Measurements from ENCODE around the gene PRMT1. TPM values are rescaled to one million over a fixed set of nuclear protein-coding genes. Genes with fewer than 3 reads are reported as not detected.

PRMT1 gene
- polyA plus RNA-seq, 3 donors, result 60.1 to 94.4 (median 74.3) TPM

DNA sequence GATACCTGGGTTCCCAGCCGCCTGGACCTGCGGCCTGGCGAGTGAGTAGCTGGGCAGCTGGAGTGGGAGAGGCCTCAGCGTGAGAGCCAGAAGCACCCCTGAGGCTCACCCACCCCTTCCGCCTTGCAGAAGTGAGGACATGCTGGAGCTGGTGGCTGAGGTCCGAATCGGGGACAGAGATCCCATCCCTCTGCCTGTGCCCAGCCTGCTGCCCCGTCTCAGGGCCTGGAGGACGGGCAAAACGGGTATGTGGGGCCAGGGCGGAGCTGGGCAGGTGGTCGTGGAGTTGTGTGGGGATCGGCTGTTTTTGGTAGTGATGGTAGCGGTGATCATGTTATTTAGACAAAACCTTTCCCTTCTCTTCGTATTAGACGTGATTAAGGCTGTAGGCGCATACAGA, 30.5 kb upstream of the PRMT1 start:
- H3K36me3 ChIP-seq (replicated peaks in 1 of 2; ENCODE audit: control insufficient read depth in 1 of 2, insufficient read depth in 2 of 2, low read length in 2 of 2), result peaks cover 51 to 70% of the 10 kb centered on the region in 2 donors
- H3K4me1 Mint-ChIP-seq, result peaks cover 19% of the 10 kb centered on the region
- intact Hi-C loops (cut with micrococcal nuclease), result no loop called here
- no peak overlapping the region for H3K9ac ChIP-seq (ENCODE audit: insufficient read depth, low read length, poor library complexity, severe bottlenecking)
- H3K36me3 Mint-ChIP-seq, result peaks cover 42 to 68% of the 10 kb centered on the region in 2 donors
- no peak overlapping the region for H2AFZ ChIP-seq (ENCODE audit: insufficient read depth, low read depth, low read length, poor library complexity, severe bottlenecking)
- H4K20me1 ChIP-seq (ENCODE audit: insufficient read depth, low read length), result peaks cover 55% of the 10 kb centered on the region
- peaks cover 0 to 2% (median 0%) of the 10 kb centered on the region in 3 donors for H3K27me3 Mint-ChIP-seq (ENCODE audit: low read depth in 3 of 3)
- H3K27me3 ChIP-seq (ENCODE audit: control insufficient read depth in 2 of 2, insufficient read depth in 2 of 2, low read length in 2 of 2), result no peaks in the 10 kb centered on the region
- 100% methylated on average over 16 of the region's 17 CpGs for WGBS (ENCODE audit: insufficient coverage)
- no peak overlapping the region for H3K4me3 Mint-ChIP-seq
- no peak overlapping the region for H3K4me3 ChIP-seq (replicated peaks in 1 of 3; ENCODE audit: low read depth in 2 of 3, low read length in 3 of 3)
- TF ChIP-seq, protein P1, sequence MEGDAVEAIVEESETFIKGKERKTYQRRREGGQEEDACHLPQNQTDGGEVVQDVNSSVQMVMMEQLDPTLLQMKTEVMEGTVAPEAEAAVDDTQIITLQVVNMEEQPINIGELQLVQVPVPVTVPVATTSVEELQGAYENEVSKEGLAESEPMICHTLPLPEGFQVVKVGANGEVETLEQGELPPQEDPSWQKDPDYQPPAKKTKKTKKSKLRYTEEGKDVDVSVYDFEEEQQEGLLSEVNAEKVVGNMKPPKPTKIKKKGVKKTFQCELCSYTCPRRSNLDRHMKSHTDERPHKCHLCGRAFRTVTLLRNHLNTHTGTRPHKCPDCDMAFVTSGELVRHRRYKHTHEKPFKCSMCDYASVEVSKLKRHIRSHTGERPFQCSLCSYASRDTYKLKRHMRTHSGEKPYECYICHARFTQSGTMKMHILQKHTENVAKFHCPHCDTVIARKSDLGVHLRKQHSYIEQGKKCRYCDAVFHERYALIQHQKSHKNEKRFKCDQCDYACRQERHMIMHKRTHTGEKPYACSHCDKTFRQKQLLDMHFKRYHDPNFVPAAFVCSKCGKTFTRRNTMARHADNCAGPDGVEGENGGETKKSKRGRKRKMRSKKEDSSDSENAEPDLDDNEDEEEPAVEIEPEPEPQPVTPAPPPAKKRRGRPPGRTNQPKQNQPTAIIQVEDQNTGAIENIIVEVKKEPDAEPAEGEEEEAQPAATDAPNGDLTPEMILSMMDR (IDR thresholded peaks at IDR 0.05), result no peak
- peaks cover 0 to 2% (median 0%) of the 10 kb centered on the region in 7 donors for H3K9me3 Mint-ChIP-seq
- no peak overlapping the region for H3K4me2 ChIP-seq (replicated peaks; ENCODE audit: extremely low read depth, low read length, poor library complexity, severe bottlenecking)
- peaks cover 13 to 17% of the 10 kb centered on the region in 2 donors for H3K4me1 ChIP-seq (ENCODE audit: control insufficient read depth in 1 of 2, insufficient read depth in 2 of 2, low read length in 2 of 2)
- no peak overlapping the region for H3K27ac ChIP-seq (ENCODE audit: low read depth in 1 of 2, low read length in 2 of 2)
- H3K27ac Mint-ChIP-seq, result peak overlapping the region in 2 of 7 donors; percentile 3 to 69
- no peak for DNase-seq
- no peaks in the 10 kb centered on the region for H3K9me3 ChIP-seq (replicated peaks in 1 of 2; ENCODE audit: control insufficient read depth in 1 of 2, insufficient read depth in 1 of 2, low read length in 2 of 2)
- H3K79me2 ChIP-seq (ENCODE audit: insufficient read depth, low read length), result peaks cover 49% of the 10 kb centered on the region

DNA sequence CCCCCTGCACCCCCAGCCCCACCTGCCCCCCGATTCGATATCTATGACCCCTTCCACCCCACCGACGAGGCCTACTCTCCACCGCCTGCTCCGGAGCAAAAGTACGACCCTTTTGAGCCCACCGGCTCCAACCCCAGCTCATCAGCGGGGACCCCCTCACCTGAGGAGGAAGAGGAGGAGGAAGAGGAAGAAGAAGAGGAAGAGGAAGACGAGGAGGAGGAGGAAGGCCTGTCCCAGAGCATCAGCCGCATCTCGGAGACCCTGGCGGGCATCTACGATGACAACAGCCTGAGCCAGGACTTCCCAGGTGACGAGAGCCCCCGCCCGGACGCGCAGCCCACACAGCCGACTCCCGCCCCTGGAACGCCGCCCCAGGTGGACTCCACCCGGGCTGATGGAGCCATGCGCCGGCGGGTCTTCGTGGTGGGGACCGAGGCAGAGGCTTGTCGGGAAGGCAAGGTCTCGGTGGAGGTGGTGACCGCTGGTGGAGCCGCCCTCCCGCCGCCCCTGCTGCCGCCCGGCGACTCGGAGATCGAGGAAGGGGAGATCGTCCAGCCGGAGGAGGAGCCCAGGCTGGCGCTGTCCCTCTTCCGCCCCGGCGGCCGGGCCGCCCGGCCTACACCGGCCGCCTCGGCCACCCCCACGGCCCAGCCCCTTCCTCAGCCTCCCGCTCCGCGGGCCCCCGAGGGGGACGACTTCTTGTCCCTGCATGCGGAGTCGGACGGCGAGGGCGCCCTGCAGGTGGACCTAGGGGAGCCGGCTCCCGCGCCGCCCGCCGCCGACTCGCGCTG, 25.8 kb upstream of the PRMT1 start:
- no peaks in the 10 kb centered on the region for H3K27me3 ChIP-seq (ENCODE audit: control insufficient read depth in 2 of 2, insufficient read depth in 2 of 2, low read length in 2 of 2)
- peak overlapping the region in 1 of 7 donors; percentile 51 for H3K27ac Mint-ChIP-seq
- peaks cover 12% of the 10 kb centered on the region for H3K79me2 ChIP-seq (ENCODE audit: insufficient read depth, low read length)
- H3K9me3 ChIP-seq (replicated peaks in 1 of 2; ENCODE audit: control insufficient read depth in 1 of 2, insufficient read depth in 1 of 2, low read length in 2 of 2), result no peaks in the 10 kb centered on the region
- DNase-seq, result no peak
- no peak overlapping the region for H3K9ac ChIP-seq (ENCODE audit: insufficient read depth, low read length, poor library complexity, severe bottlenecking)
- H3K27ac ChIP-seq (ENCODE audit: low read depth in 1 of 2, low read length in 2 of 2), result no peak overlapping the region
- no peaks in the 10 kb centered on the region for H3K4me1 Mint-ChIP-seq
- no peak overlapping the region for H3K4me3 ChIP-seq (replicated peaks in 1 of 3; ENCODE audit: low read depth in 2 of 3, low read length in 3 of 3)
- H3K4me3 Mint-ChIP-seq, result no peak overlapping the region
- peaks cover 0 to 2% (median 1%) of the 10 kb centered on the region in 3 donors for H3K27me3 Mint-ChIP-seq (ENCODE audit: low read depth in 3 of 3)
- no peaks in the 10 kb centered on the region for H3K4me1 ChIP-seq (ENCODE audit: control insufficient read depth in 1 of 2, insufficient read depth in 2 of 2, low read length in 2 of 2)
- H3K9me3 Mint-ChIP-seq, result peaks cover 0 to 4% (median 0%) of the 10 kb centered on the region in 7 donors
- H4K20me1 ChIP-seq (ENCODE audit: insufficient read depth, low read length), result peaks cover 53% of the 10 kb centered on the region
- 97% methylated on average over 52 of the region's 72 CpGs for WGBS (ENCODE audit: insufficient coverage)
- H3K36me3 ChIP-seq (replicated peaks in 1 of 2; ENCODE audit: control insufficient read depth in 1 of 2, insufficient read depth in 2 of 2, low read length in 2 of 2), result peaks cover 79 to 91% of the 10 kb centered on the region in 2 donors
- intact Hi-C loops (cut with micrococcal nuclease), result no loop called here
- H2AFZ ChIP-seq (ENCODE audit: insufficient read depth, low read depth, low read length, poor library complexity, severe bottlenecking), result no peak overlapping the region
- H3K36me3 Mint-ChIP-seq, result peaks cover 64 to 86% of the 10 kb centered on the region in 2 donors
- H3K4me2 ChIP-seq (replicated peaks; ENCODE audit: extremely low read depth, low read length, poor library complexity, severe bottlenecking), result no peak overlapping the region
- TF ChIP-seq, protein P1 (IDR thresholded peaks at IDR 0.05), result no peak
